T-helper 17 cell (primary cell): ENCODE results near the gene SLCO2B1. TPM values are rescaled to one million over a fixed set of nuclear protein-coding genes. Genes with fewer than 3 reads are reported as not detected.

Source experiments
- ATAC-seq: fragments of 150-1000 bp; cut with Tn5 transposase; 2 replicates; pipeline ENCODE4 v1.10.0; 2021; ENCODE audit warnings: mild to moderate bottlenecking, moderate library complexity
- DNase-seq, 3 donors: peaks; one replicate each; pipeline versions ENCODE4 v3.0.0 to v3.0.0-alpha.2; 2020 to 2021
- H3K9me3 ChIP-seq: one replicate; pipeline ENCODE4 v1.7.0; 2013; ENCODE audit warnings: low read length, mild to moderate bottlenecking; ENCODE audit not compliant: control insufficient read depth, poor library complexity, severe bottlenecking
- H3K27ac Mint-ChIP-seq: one replicate; pipeline ENCODE4 v1.8.0; 2022; ENCODE audit warnings: mild to moderate bottlenecking, moderate library complexity, mixed read lengths
- H3K27me3 Mint-ChIP-seq: one replicate; pipeline ENCODE4 v1.8.0; 2022; ENCODE audit warnings: mixed read lengths
- H3K36me3 Mint-ChIP-seq: one replicate; pipeline ENCODE4 v1.8.0; 2022; ENCODE audit warnings: low read depth, mixed read lengths
- H3K4me1 Mint-ChIP-seq: one replicate; pipeline ENCODE4 v1.8.0; 2022; ENCODE audit warnings: mild to moderate bottlenecking, mixed read lengths
- H3K4me3 Mint-ChIP-seq: one replicate; pipeline ENCODE4 v1.8.0; 2022; ENCODE audit warnings: mild to moderate bottlenecking, moderate library complexity, mixed read lengths
- total RNA-seq, 4 donors: library from RNA in 2 of 4; stranded (reverse) in 2 of 4; gene quantifications; one replicate each; pipeline ENCODE4 v1.2.3 and lab custom pipeline; 2022 to 2026

SLCO2B1 gene
- total RNA-seq, 2 donors from 2014 or later: not detected

GRCh38 chr11:75237050-75237449 lies 86.1 kb downstream of the SLCO2B1 start:
- DNase-seq: no peak
- Mint-ChIP-seq H3K27ac (no peak overlapping the region), H3K4me1 (peaks cover 3% of the 10 kb centered on the region), H3K4me3 (no peak overlapping the region), H3K36me3 (peaks cover 6% of the 10 kb centered on the region), H3K27me3 (peaks cover 14% of the 10 kb centered on the region)
- ATAC-seq: no peak
- H3K9me3 ChIP-seq: no peaks in the 10 kb centered on the region

GRCh38 chr11:75238595-75239440 lies 87.9 kb downstream of the SLCO2B1 start:
- DNase-seq (no peak), ATAC-seq (no peak)
- peaks cover 6% of the 10 kb centered on the region for H3K36me3 Mint-ChIP-seq
- peaks cover 10% of the 10 kb centered on the region for H3K4me1 Mint-ChIP-seq
- peaks cover 26% of the 10 kb centered on the region for H3K27me3 Mint-ChIP-seq
- no peaks in the 10 kb centered on the region for H3K9me3 ChIP-seq
- H3K27ac Mint-ChIP-seq: no peak overlapping the region
- peak overlapping the region; percentile 45 for H3K4me3 Mint-ChIP-seq

DNA sequence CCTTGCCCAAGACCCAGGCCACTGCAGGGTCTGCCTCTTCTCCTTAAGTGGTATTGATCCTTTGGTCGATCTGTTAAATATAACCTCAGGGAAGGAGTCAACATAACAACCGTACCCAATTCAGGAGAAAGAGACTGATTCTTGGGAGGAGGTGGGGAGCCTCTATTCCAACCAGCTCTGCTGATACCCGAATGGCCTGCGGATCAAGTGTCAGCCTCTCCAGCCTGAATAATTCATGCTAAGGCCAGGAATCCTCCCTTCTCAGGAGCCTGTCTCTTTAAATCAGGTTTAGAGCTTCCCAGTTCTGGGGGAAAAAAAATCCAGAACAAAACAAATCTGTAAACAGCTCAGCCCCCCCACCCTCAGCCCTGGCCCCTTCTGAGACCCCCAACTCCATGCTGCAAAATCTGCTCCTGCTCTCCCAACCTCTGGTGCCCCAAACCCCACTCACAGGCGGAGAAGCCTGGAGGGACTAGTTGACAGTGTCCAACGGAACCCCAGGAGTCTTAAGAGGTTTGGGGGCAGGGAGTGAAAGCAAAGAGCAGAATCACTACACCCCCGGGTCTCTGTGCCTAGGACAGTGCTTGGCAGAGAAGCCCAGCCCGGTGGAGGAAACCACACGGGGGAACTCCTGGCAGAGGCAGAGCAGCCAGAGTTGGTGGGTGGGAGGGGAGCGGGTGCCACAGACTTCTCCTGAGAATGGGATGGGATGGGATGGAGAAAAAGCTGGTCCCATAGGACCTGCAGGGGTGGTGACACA lies 88.8 kb downstream of the SLCO2B1 start:
- Mint-ChIP-seq H3K27me3 (peaks cover 26% of the 10 kb centered on the region), H3K36me3 (peaks cover 6% of the 10 kb centered on the region)
- no peak for ATAC-seq

GRCh38 chr11:75240311-75241035 lies 89.6 kb downstream of the SLCO2B1 start, which contains the start of gene TPBGL:
TSS of gene TPBGL (plus strand) at chr11:75240774. CDS start at chr11:75241050, 276 bp downstream.
- peak within 1 kb of the TSS; percentile 87 for H3K4me3 Mint-ChIP-seq
- H3K36me3 Mint-ChIP-seq: peaks cover 6% of the 10 kb centered on the region
- H3K27me3 Mint-ChIP-seq: peaks cover 31% of the 10 kb centered on the region
- no peak for DNase-seq
- H3K4me1 Mint-ChIP-seq: peaks cover 10% of the 10 kb centered on the region
- no peak for ATAC-seq
- no peaks in the 10 kb centered on the region for H3K9me3 ChIP-seq
- no peak within 1 kb of the TSS for H3K27ac Mint-ChIP-seq

More for the DNA sequence above, 88.8 kb downstream of the SLCO2B1 start:
- Mint-ChIP-seq H3K4me3 (peak overlapping the region; percentile 86), H3K27ac (no peak overlapping the region), H3K4me1 (peaks cover 10% of the 10 kb centered on the region)
- DNase-seq: no peak
- H3K9me3 ChIP-seq: no peaks in the 10 kb centered on the region

DNA sequence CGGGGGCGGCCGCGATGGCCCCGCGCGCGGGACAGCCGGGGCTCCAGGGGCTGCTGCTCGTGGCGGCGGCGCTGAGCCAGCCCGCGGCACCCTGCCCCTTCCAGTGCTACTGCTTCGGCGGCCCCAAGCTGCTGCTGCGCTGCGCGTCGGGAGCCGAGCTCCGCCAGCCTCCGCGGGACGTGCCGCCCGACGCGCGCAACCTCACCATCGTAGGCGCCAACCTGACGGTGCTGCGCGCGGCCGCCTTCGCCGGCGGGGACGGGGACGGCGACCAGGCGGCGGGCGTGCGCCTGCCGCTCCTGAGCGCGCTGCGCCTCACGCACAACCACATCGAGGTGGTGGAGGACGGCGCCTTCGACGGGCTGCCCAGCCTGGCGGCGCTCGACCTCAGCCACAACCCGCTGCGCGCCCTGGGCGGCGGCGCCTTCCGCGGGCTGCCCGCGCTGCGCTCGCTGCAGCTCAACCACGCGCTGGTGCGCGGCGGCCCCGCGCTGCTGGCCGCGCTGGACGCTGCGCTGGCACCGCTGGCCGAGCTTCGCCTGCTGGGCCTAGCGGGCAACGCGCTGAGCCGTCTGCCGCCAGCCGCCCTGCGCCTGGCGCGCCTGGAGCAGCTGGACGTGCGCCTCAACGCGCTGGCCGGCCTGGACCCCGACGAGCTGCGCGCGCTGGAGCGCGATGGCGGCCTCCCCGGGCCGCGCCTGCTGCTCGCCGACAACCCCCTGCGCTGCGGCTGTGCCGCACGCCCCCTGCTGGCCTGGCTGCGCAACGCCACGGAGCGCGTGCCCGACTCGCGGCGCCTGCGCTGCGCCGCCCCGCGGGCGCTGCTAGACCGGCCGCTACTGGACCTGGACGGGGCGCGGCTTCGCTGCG lies 90.4 kb downstream of the SLCO2B1 start:
- Mint-ChIP-seq H3K36me3 (peaks cover 5% of the 10 kb centered on the region), H3K27me3 (peaks cover 32% of the 10 kb centered on the region), H3K27ac (no peak overlapping the region), H3K4me1 (peaks cover 10% of the 10 kb centered on the region), H3K4me3 (peak overlapping the region; percentile 87)
- ATAC-seq (peak; percentile 92), DNase-seq (peak; percentile 77 to 93 (median 84))
- no peaks in the 10 kb centered on the region for H3K9me3 ChIP-seq

- peaks cover 28% of the 10 kb centered on the region for H3K27me3 Mint-ChIP-seq
- DNase-seq (no peak), ATAC-seq (peak; percentile 48)
- H3K9me3 ChIP-seq: no peaks in the 10 kb centered on the region
- H3K4me3 Mint-ChIP-seq: peak overlapping the region; percentile 87
- no peak overlapping the region for H3K27ac Mint-ChIP-seq
- H3K4me1 Mint-ChIP-seq: peaks cover 10% of the 10 kb centered on the region
- H3K36me3 Mint-ChIP-seq: peaks cover 5% of the 10 kb centered on the region
Observed at GRCh38 chr11:75241906-75242644, 91.2 kb downstream of the SLCO2B1 start.

GRCh38 chr11:75242722-75243600 lies 92.1 kb downstream of the SLCO2B1 start:
- no peak overlapping the region for H3K27ac Mint-ChIP-seq
- peak overlapping the region; percentile 87 for H3K4me3 Mint-ChIP-seq
- ATAC-seq (no peak), DNase-seq (no peak)
- H3K4me1 Mint-ChIP-seq: peaks cover 7% of the 10 kb centered on the region
- H3K36me3 Mint-ChIP-seq: no peaks in the 10 kb centered on the region
- no peaks in the 10 kb centered on the region for H3K9me3 ChIP-seq
- peaks cover 19% of the 10 kb centered on the region for H3K27me3 Mint-ChIP-seq

GRCh38 chr11:75244052-75244814 lies 93.3 kb downstream of the SLCO2B1 start:
- no peaks in the 10 kb centered on the region for H3K9me3 ChIP-seq
- Mint-ChIP-seq H3K4me3 (no peak overlapping the region), H3K36me3 (peaks cover 2% of the 10 kb centered on the region), H3K27ac (no peak overlapping the region), H3K27me3 (peaks cover 26% of the 10 kb centered on the region), H3K4me1 (peaks cover 11% of the 10 kb centered on the region)
- no peak for ATAC-seq
- no peak for DNase-seq

DNA sequence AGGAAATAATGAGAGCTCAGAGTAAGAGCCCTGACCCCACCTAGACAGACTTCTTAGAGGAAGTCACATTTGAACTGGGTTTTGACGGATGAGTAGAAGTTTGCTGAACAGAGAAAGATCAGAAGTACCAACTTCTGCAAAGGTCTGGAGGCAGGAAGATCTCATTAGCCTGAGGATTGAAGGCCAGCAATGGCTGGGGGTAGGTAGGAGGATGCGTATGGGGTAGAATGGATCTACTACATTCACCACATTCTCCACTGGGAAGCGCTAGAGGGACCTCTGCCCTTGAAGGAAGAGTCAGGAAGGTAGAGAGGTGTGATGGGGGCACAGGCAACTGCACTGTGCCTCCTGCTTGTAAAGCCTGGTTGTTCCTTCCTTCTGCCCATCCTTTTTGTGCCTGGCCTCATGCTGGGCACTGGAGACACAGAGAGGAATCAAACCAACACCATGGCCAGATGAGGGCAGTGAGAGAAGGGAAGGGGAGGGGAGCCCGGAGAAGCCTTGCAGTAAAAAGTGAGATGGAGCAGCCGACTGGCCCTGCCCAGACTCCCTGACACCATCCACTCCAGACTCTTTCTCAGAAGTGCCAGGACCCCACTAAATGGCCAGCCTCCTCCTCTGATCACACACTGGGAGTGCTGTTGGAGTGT lies 94.6 kb downstream of the SLCO2B1 start:
- peaks cover 39% of the 10 kb centered on the region for H3K27me3 Mint-ChIP-seq

GRCh38 chr11:75246006-75246670 lies 95.2 kb downstream of the SLCO2B1 start:
- Mint-ChIP-seq H3K4me1 (peaks cover 11% of the 10 kb centered on the region), H3K27me3 (peaks cover 40% of the 10 kb centered on the region), H3K27ac (no peak overlapping the region), H3K4me3 (no peak overlapping the region), H3K36me3 (peaks cover 2% of the 10 kb centered on the region)
- no peak for ATAC-seq
- DNase-seq: no peak
- no peaks in the 10 kb centered on the region for H3K9me3 ChIP-seq

More for the DNA sequence above, 94.6 kb downstream of the SLCO2B1 start:
- Mint-ChIP-seq H3K4me1 (peaks cover 11% of the 10 kb centered on the region), H3K36me3 (peaks cover 2% of the 10 kb centered on the region), H3K27ac (no peak overlapping the region), H3K4me3 (no peak overlapping the region)
- no peaks in the 10 kb centered on the region for H3K9me3 ChIP-seq
- ATAC-seq (no peak), DNase-seq (no peak)
